OCI-LY7 (cell line): Measurements from ENCODE around the gene ZYG11A. TPM values are rescaled to one million over a fixed set of nuclear protein-coding genes. Genes with fewer than 3 reads are reported as not detected.

Source experiments
- BruUV-seq: library from RNA; stranded (reverse); fragments of 400-500 nt; replicated peaks from 2 replicates; lab custom pipeline; 2021; lab: Mats Ljungman, UMichigan
- CTCF ChIA-PET: fragments of 300-600 bp; sonication (Branson Sonifier 250); formaldehyde crosslinking; loops from one replicate; lab custom pipeline; 2022; ENCODE audit warnings: antibody characterized with exemption; ENCODE audit not compliant: unreplicated experiment; lab: Charles Lee
- POLR2A ChIA-PET: fragments of 300-600 bp; sonication (Branson Sonifier 250); formaldehyde crosslinking; loops from one replicate; lab custom pipeline; 2022; ENCODE audit warnings: antibody characterized with exemption; lab: Charles Lee
- DNase-seq: peaks from one replicate; pipeline ENCODE4 v3.0.0-alpha.2; 2015; ENCODE audit warnings: low spot score
- H2AFZ ChIP-seq: fragments of 200-600 bp; sonication (generic), shearing (Covaris generic); 2 replicates; pipeline ENCODE4 v1.6.1; 2014; ENCODE audit warnings: mild to moderate bottlenecking, antibody characterized with exemption, low read length, moderate library complexity
- H3K27ac ChIP-seq: fragments of 200-600 bp; sonication (generic); 2 replicates; pipeline ENCODE4 v1.5.1; 2014; ENCODE audit warnings: mixed run types, low read depth, mild to moderate bottlenecking, moderate library complexity, low read length, inconsistent platforms; ENCODE audit not compliant: poor library complexity, severe bottlenecking
- H3K36me3 ChIP-seq: fragments of 200-600 bp; sonication (generic); 2 replicates; pipeline ENCODE4 v1.6.1; 2014; ENCODE audit warnings: mild to moderate bottlenecking, antibody characterized with exemption, low read length, moderate library complexity, mixed read lengths; ENCODE audit not compliant: insufficient read depth
- H3K4me1 ChIP-seq: fragments of 200-600 bp; sonication (generic); 2 replicates; pipeline ENCODE4 v1.5.1; 2014; ENCODE audit warnings: mild to moderate bottlenecking, low read length; ENCODE audit not compliant: insufficient read depth, poor library complexity, severe bottlenecking
- H3K4me2 ChIP-seq: fragments of 200-600 bp; sonication (generic); 2 replicates; pipeline ENCODE4 v1.6.1; 2014; ENCODE audit warnings: mild to moderate bottlenecking, low read length
- H3K4me3 ChIP-seq: fragments of 200-600 bp; sonication (generic); 2 replicates; pipeline ENCODE4 v1.5.1; 2014; ENCODE audit warnings: mild to moderate bottlenecking, low read depth, low read length; ENCODE audit not compliant: poor library complexity, severe bottlenecking
- H3K79me2 ChIP-seq: fragments of 200-600 bp; sonication (generic); 2 replicates; pipeline ENCODE4 v1.6.1; 2016; ENCODE audit warnings: low read depth, mild to moderate bottlenecking, low read length, moderate library complexity, mixed read lengths; ENCODE audit not compliant: insufficient read depth
- H3K9me2 ChIP-seq: fragments of 200-600 bp; sonication (generic); 2 replicates; pipeline ENCODE4 v1.6.1; 2016; ENCODE audit warnings: mild to moderate bottlenecking, low read length, mixed read lengths; ENCODE audit not compliant: insufficient read depth
- H3K9me3 ChIP-seq: fragments of 200-600 bp; sonication (generic); 2 replicates; pipeline ENCODE4 v1.6.1; 2014; ENCODE audit warnings: mild to moderate bottlenecking, mixed run types, low read length, mixed read lengths
- H4K20me1 ChIP-seq: fragments of 200-600 bp; sonication (generic); 2 replicates; pipeline ENCODE4 v1.6.1; 2014; ENCODE audit warnings: mild to moderate bottlenecking, antibody characterized with exemption, low read length, moderate library complexity, mixed read lengths; ENCODE audit not compliant: insufficient read depth
- EZH2phosphoT487 ChIP-seq: fragments of 200-600 bp; sonication (generic); IDR thresholded peaks from 2 replicates; pipeline ENCODE4 v1.6.1; 2018; ENCODE audit warnings: low read depth, borderline replicate concordance, mild to moderate bottlenecking, mixed run types, antibody characterized with exemption, low read length, moderate library complexity, mixed read lengths
- intact Hi-C: fragments of 100-400 bp; cut with micrococcal nuclease; formaldehyde crosslinking; loops from one replicate; pipeline ENCODE4 v1.10.0; 2022; ENCODE audit not compliant: unreplicated experiment
- microRNA-seq: library from miRNA; unstranded; fragments of <30 nt; microRNA quantifications from one replicate; pipeline ENCODE4 v1.2.0, GENCODE V29; 2022; ENCODE audit warnings: borderline replicate concordance
- small RNA-seq: library from RNA; depleted of rRNA; stranded (forward); fragments of <200 nt; gene quantifications from one replicate; pipeline ENCODE3, GENCODE V24; 2014
- total RNA-seq, 2 experiments: library from RNA; depleted of rRNA in 1 of 2; stranded (reverse); fragments of >200 nt in 1 of 2; shearing (Covaris generic) in 1 of 2; gene quantifications; 2 replicates each; pipeline ENCODE4 v1.2.3, GENCODE V29; 2014 to 2022
- TF ChIP-seq, protein P1 (sequence below): fragments of 200-600 bp; sonication (generic); conservative IDR thresholded peaks from 2 replicates; pipeline ENCODE4 v1.5.1; 2014; ENCODE audit warnings: mild to moderate bottlenecking, antibody characterized with exemption, low read length, moderate library complexity, mixed read lengths

The ZYG11A gene
- total RNA-seq, 2 experiments from 2014 or later = not detected

GRCh38 chr1:52944566-52944965 is 102.0 kb downstream of the ZYG11A start:
- no peaks in the 10 kb centered on the region for H3K4me1 ChIP-seq
- no peaks in the 10 kb centered on the region for H4K20me1 ChIP-seq
- DNase-seq = no peak
- no peaks in the 10 kb centered on the region for H3K36me3 ChIP-seq
- no peak for TF ChIP-seq EZH2phosphoT487
- TF ChIP-seq, protein P1, sequence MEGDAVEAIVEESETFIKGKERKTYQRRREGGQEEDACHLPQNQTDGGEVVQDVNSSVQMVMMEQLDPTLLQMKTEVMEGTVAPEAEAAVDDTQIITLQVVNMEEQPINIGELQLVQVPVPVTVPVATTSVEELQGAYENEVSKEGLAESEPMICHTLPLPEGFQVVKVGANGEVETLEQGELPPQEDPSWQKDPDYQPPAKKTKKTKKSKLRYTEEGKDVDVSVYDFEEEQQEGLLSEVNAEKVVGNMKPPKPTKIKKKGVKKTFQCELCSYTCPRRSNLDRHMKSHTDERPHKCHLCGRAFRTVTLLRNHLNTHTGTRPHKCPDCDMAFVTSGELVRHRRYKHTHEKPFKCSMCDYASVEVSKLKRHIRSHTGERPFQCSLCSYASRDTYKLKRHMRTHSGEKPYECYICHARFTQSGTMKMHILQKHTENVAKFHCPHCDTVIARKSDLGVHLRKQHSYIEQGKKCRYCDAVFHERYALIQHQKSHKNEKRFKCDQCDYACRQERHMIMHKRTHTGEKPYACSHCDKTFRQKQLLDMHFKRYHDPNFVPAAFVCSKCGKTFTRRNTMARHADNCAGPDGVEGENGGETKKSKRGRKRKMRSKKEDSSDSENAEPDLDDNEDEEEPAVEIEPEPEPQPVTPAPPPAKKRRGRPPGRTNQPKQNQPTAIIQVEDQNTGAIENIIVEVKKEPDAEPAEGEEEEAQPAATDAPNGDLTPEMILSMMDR = no peak
- H3K79me2 ChIP-seq = no peaks in the 10 kb centered on the region
- H3K4me3 ChIP-seq = no peak overlapping the region
- H2AFZ ChIP-seq = no peak overlapping the region
- H3K4me2 ChIP-seq = no peak overlapping the region
- H3K9me3 ChIP-seq = no peaks in the 10 kb centered on the region
- H3K9me2 ChIP-seq = no peaks in the 10 kb centered on the region
- ChIA-PET CTCF (no interaction called here), POLR2A (no interaction called here)
- H3K27ac ChIP-seq = no peak overlapping the region
- intact Hi-C loops = no loop called here
- no TSS peak for BruUV-seq

Small RNA genes lying within 50 kb of the gene (microRNA-seq; reads per million reads assigned to microRNA genes)
- gene MIR1273F = not detected
- gene MIR1273G = not detected
- gene MIR5095 = not detected

Small RNA genes lying within 50 kb of the gene (small RNA-seq; reads per million reads assigned to genes)
- gene AC099677.1 (not detected), gene AC099677.2 (not detected), gene MIR1273F (not detected), gene MIR1273G (not detected), gene MIR5095 (not detected), gene RNU6-969P (not detected)

Other genes with a start within 250 kb of the ZYG11A start
- gene GPX7, start 240.4 kb upstream of the ZYG11A start, total RNA-seq (2014; rRNA removed; shearing (Covaris generic)) = not detected in 2 replicates
- not detected in 2 replicates for gene GPX7, start 240.4 kb upstream of the ZYG11A start, total RNA-seq (2022)
- 0.13 and 0.69 TPM in 2 replicates for gene SHISAL2A, start 209.6 kb upstream of the ZYG11A start, total RNA-seq (2014; rRNA removed; shearing (Covaris generic))
- 0.27 and 0.55 TPM in 2 replicates for gene SHISAL2A, start 209.6 kb upstream of the ZYG11A start, total RNA-seq (2022)
- gene COA7, start 144.4 kb upstream of the ZYG11A start, total RNA-seq (2014; rRNA removed; shearing (Covaris generic)) = 6.6 and 7.0 TPM in 2 replicates
- 19.9 and 26.1 TPM in 2 replicates for gene COA7, start 144.4 kb upstream of the ZYG11A start, total RNA-seq (2022)
- gene ZYG11B, start 116.3 kb upstream of the ZYG11A start, total RNA-seq (2014; rRNA removed; shearing (Covaris generic)) = 8.5 and 11.2 TPM in 2 replicates
- 13.9 and 15.9 TPM in 2 replicates for gene ZYG11B, start 116.3 kb upstream of the ZYG11A start, total RNA-seq (2022)
- gene ECHDC2, start 79.0 kb downstream of the ZYG11A start, total RNA-seq (2014; rRNA removed; shearing (Covaris generic)) = not detected in 2 replicates
- gene ECHDC2, start 79.0 kb downstream of the ZYG11A start, total RNA-seq (2022) = not detected in 2 replicates
- gene SCP2, start 84.5 kb downstream of the ZYG11A start, total RNA-seq (2014; rRNA removed; shearing (Covaris generic)) = 63.9 and 65.6 TPM in 2 replicates
- 75.5 and 77.1 TPM in 2 replicates for gene SCP2, start 84.5 kb downstream of the ZYG11A start, total RNA-seq (2022)
- not detected in 2 replicates for gene PODN, start 219.5 kb downstream of the ZYG11A start, total RNA-seq (2014; rRNA removed; shearing (Covaris generic))
- not detected in 2 replicates for gene PODN, start 219.5 kb downstream of the ZYG11A start, total RNA-seq (2022)